ENCODE data around the gene FAM120A.

- TF ChIP-seq, protein P1, sequence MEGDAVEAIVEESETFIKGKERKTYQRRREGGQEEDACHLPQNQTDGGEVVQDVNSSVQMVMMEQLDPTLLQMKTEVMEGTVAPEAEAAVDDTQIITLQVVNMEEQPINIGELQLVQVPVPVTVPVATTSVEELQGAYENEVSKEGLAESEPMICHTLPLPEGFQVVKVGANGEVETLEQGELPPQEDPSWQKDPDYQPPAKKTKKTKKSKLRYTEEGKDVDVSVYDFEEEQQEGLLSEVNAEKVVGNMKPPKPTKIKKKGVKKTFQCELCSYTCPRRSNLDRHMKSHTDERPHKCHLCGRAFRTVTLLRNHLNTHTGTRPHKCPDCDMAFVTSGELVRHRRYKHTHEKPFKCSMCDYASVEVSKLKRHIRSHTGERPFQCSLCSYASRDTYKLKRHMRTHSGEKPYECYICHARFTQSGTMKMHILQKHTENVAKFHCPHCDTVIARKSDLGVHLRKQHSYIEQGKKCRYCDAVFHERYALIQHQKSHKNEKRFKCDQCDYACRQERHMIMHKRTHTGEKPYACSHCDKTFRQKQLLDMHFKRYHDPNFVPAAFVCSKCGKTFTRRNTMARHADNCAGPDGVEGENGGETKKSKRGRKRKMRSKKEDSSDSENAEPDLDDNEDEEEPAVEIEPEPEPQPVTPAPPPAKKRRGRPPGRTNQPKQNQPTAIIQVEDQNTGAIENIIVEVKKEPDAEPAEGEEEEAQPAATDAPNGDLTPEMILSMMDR (IDR thresholded peaks at IDR 0.05) = no peak
- TF ChIP-seq POLR2AphosphoS5 (IDR thresholded peaks at IDR 0.05) = no peak
These were observed 91.6 kb downstream of the FAM120A start for GRCh38 chr9:93543117-93543516.

Data from esophagus muscularis mucosa (tissue), 3 donors.